ENCODE measurements around the gene FGR.

GRCh38 chr1:27567146-27567526, 67.8 kb downstream of the FGR start:
- TF ChIP-seq, protein P1, sequence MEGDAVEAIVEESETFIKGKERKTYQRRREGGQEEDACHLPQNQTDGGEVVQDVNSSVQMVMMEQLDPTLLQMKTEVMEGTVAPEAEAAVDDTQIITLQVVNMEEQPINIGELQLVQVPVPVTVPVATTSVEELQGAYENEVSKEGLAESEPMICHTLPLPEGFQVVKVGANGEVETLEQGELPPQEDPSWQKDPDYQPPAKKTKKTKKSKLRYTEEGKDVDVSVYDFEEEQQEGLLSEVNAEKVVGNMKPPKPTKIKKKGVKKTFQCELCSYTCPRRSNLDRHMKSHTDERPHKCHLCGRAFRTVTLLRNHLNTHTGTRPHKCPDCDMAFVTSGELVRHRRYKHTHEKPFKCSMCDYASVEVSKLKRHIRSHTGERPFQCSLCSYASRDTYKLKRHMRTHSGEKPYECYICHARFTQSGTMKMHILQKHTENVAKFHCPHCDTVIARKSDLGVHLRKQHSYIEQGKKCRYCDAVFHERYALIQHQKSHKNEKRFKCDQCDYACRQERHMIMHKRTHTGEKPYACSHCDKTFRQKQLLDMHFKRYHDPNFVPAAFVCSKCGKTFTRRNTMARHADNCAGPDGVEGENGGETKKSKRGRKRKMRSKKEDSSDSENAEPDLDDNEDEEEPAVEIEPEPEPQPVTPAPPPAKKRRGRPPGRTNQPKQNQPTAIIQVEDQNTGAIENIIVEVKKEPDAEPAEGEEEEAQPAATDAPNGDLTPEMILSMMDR (IDR thresholded peaks at IDR 0.05) = no peak
- no peak for TF ChIP-seq POLR2A (IDR thresholded peaks at IDR 0.05)

Data from lower leg skin (tissue), 3 donors.